GM18517 (cell line): Measurements from ENCODE around the gene GPHB5.

Experiments
- ATAC-seq: cut with Tn5 transposase; IDR thresholded peaks from one replicate; pipeline ENCODE4 v1.9.1; 2021; ENCODE audit warnings: mild to moderate bottlenecking, moderate library complexity; ENCODE audit not compliant: unreplicated experiment

Gene GPHB5

DNA sequence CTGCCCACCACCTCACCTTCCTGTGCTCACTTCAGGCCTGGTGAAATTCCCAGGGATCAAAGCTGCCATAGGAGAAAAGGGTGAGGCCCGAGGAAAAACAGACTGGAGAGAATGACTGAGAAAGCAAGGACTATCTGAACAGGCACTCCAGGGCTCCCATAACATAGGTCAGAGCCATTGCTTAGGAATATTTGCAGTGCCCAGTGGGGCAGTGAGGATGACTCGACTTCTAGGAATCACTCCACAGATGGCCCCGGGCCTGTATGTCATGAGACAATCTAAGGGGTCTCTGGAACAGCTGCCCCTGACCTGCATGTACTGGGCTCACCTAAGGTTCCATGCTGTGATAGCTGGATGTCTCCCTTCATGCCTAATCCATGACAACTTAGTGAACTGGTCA lies 51.6 kb downstream of the GPHB5 start:
- no peak for ATAC-seq

DNA sequence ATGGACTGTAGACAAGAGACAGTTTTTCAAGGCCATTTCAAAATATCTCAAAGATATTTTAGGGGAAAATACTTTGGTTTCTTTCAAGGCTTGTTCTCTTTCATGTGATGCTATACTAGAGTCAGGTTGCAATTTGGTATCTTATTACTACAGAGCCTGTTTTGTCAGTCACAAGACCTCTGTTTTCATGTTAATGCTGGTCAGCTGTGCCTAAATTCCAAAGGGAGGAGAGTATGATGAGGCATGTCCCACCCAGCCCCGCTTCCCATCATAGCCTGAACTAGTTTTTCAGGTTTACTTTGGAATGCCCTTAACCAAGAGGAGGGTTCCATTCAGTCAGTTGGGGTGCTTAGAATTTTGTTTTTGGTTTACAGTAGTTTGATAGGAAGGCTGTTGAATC lies 52.6 kb downstream of the GPHB5 start:
- ATAC-seq = no peak
